Stromal cell of bone marrow (primary cell): ENCODE results near the gene EVX1.

ENCODE experiments used
- DNase-seq: peaks from one replicate; pipeline ENCODE4 v3.0.0-alpha.2; 2012; ENCODE audit warnings: low read depth

EVX1 gene

GRCh38 chr7:27205325-27206280 is 37.0 kb upstream of the EVX1 start:
- no peak for DNase-seq

GRCh38 chr7:27207348-27207985 is 35.1 kb upstream of the EVX1 start:
- DNase-seq: no peak

- DNase-seq: no peak
Measured at GRCh38 chr7:27208998-27209397, 33.6 kb upstream of the EVX1 start.

GRCh38 chr7:27209933-27210440 is 32.6 kb upstream of the EVX1 start:
- DNase-seq: no peak

GRCh38 chr7:27210441-27211083 is 32.0 kb upstream of the EVX1 start:
- DNase-seq: no peak

- DNase-seq: no peak
Measured at GRCh38 chr7:27211084-27211446, 31.5 kb upstream of the EVX1 start.

- no peak for DNase-seq
Measured at GRCh38 chr7:27211764-27212204, 30.8 kb upstream of the EVX1 start.

GRCh38 chr7:27212497-27213432 is 29.8 kb upstream of the EVX1 start:
- DNase-seq: no peak

- DNase-seq: no peak
Measured at GRCh38 chr7:27213433-27214238, 29.0 kb upstream of the EVX1 start.

- DNase-seq: no peak
Measured at GRCh38 chr7:27214239-27214950, 28.2 kb upstream of the EVX1 start.

GRCh38 chr7:27215356-27215755 is 27.2 kb upstream of the EVX1 start:
- DNase-seq: no peak

GRCh38 chr7:27217951-27218350 is 24.7 kb upstream of the EVX1 start:
- DNase-seq: no peak

- no peak for DNase-seq
Measured at GRCh38 chr7:27219821-27220220, 22.8 kb upstream of the EVX1 start.

- DNase-seq: no peak
Measured at GRCh38 chr7:27220440-27220955, 22.1 kb upstream of the EVX1 start.

- DNase-seq: no peak
Measured at GRCh38 chr7:27221201-27221797, 21.3 kb upstream of the EVX1 start.

- no peak for DNase-seq
Measured at GRCh38 chr7:27223941-27224575, 18.5 kb upstream of the EVX1 start.

GRCh38 chr7:27224983-27225934 is 17.3 kb upstream of the EVX1 start:
- DNase-seq: no peak

- no peak for DNase-seq
Measured at GRCh38 chr7:27229448-27229847, 13.2 kb upstream of the EVX1 start.
